HG03060 (cell line): ENCODE data around the gene MTHFD1L.
"Not testable (repeated sequence)": the region's sequence is repeated elsewhere in the genome, so short reads cannot be mapped to it uniquely, and the experiment has no call there.

ENCODE experiments used
- ATAC-seq: cut with Tn5 transposase; IDR thresholded peaks from one replicate; pipeline ENCODE4 v1.9.1; 2021; ENCODE audit warnings: low read depth, moderate number of reproducible peaks; ENCODE audit not compliant: unreplicated experiment

Gene MTHFD1L

DNA sequence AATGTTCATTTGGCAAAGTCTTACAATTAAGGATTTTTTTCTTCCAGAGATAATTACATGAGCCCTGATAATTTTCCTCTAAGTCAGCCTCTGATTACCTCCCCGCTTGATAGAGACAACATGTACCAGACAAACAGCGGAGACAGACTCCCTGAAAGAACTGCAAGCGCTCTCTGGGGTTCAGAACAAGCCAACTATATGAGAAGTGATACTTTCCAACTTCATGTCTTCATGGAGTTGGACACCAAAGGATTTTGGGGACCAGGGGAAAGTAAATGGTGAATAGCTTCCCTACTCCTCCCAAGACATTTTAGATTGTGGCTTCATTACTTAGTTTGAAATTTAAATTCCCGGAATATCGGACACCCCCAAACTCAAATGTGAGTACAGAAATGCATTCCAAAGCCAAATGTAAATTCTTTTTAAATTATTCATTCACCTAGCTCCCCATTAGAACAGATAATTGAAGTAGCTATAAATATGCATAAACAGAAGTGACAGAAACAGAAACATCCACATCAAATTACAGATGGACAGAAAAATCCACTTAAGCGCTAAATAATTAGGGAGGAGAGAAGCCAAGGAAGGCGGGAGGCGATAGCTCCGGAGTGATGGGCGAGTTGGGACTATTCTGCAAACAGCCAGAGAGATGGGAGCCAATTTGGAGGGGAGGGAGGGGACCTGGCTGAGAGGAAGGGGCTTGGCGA lies 244.5 kb downstream of the MTHFD1L start:
- no peak for ATAC-seq

- no peak for ATAC-seq
Observed at GRCh38 chr6:151110576-151110905, 245.0 kb downstream of the MTHFD1L start.

DNA sequence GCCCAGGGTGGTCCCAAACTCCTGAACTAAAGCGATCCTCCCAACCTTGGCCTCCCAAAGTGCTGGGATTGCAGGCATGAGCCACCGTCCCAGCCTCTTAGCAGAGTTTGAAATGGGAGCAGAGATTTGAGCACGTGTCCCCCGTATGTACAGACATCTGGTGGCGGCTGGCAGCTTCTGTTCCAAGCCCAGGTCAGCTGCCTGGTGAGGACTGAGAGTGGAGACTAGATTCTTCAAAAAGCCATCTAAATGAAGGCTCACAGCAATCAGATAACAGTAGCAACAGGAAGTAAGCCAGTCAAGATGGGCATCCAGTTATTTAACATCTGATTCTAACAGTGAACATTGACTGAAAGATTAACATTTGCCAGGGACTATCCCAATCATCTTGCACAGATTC lies 246.2 kb downstream of the MTHFD1L start:
- ATAC-seq: no peak

DNA sequence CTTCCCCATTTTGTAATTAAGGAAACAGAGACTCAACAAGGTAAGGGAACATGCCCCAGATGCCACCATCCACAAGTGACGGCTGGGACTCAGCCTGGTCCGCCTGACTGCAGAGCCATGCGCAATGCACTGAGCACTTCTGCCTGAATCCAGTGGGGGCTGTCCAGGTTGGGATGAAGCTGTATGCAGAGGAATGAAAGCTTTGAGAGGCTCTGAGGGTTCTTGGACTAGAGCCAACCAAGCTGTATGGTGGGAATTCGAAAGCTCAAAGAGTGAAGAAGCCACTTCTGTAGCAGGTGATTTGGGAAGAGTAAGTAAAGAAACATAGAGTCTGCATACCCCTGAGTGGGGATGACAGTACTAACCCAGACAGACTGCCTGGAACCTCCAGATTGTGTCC lies 246.6 kb downstream of the MTHFD1L start:
- ATAC-seq: no peak

DNA sequence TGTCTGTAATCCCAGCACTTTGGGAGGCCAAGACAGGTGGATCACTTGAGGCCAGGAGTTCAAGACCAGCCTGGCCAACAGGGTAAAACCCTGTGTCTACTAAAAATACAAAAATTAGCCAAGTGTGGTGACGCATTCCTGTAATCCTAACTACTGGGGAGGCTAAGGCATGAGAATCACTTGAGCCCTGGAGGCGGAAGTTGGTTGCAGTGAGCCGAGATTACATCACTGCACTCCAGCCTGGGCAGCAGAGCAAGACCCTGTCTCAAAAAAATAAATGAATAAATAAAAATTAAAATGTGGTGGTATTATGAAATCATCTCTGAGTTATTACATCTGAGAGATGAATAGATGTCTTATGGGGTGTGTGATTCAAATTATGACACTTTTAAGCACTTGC lies 247.4 kb downstream of the MTHFD1L start:
- ATAC-seq: not testable (repeated sequence)

DNA sequence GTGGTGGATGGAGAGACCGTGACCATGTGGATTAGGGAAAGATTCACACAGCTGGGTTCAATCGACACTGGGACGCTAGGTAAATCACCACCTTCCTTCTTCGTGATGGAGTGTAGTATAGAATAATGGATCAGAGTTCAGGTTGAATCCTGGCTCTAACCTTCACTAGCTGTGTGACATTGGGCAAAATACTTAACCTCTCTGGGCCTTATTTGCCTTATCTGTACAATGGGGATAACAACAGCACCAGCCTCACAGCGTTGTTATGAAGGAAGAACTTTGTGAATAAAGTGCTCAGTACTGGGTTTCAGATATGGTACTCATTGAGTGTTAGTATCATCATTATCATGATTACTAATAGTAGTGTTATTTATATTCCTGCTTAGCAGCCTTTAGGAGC lies 248.1 kb downstream of the MTHFD1L start:
- ATAC-seq: no peak

- no peak for ATAC-seq
Observed at GRCh38 chr6:151118461-151119123, 253.1 kb downstream of the MTHFD1L start.

GRCh38 chr6:151119823-151120524 lies 254.5 kb downstream of the MTHFD1L start:
- no peak for ATAC-seq

GRCh38 chr6:151121900-151122299 lies 256.4 kb downstream of the MTHFD1L start:
- no peak for ATAC-seq

DNA sequence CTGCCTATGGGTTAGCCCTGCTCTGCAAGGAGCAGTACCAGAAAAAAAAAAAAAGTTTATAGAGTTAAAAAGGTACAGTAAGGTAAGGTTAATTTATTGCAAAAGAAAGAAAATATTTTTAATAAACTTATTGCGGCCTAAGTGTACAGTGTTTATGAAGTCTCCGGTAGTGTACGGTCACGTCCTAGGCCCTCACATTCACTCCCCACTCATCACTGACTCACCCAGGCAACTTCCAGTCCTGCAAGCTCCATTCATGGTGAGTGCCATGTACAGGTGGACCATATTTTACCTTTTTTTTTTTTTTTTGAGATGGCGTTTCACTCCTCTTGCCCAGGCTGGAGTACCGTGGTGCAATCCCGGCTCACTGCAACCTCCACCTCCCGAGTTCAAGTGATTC lies 258.1 kb downstream of the MTHFD1L start:
- ATAC-seq: not testable (repeated sequence)

DNA sequence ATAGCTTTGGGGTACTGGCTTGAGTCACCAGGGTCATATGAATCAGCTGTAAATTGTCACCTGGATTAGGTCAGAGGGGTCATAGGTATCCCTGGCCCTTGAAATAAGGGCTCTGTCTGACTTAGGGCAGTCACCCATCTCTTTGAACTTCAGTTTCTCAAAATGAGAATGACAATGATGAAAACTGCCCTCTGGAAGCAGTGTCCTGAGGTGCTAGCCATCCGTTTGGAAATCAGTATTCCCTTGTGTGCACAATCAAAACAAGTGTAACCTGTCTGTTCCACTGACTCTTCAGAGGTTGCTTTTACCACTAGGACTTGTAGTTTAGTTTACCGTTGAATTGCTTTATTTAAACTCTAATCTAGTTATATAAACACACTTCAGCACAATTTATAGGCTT lies 259.7 kb downstream of the MTHFD1L start:
- ATAC-seq: not testable (repeated sequence)

DNA sequence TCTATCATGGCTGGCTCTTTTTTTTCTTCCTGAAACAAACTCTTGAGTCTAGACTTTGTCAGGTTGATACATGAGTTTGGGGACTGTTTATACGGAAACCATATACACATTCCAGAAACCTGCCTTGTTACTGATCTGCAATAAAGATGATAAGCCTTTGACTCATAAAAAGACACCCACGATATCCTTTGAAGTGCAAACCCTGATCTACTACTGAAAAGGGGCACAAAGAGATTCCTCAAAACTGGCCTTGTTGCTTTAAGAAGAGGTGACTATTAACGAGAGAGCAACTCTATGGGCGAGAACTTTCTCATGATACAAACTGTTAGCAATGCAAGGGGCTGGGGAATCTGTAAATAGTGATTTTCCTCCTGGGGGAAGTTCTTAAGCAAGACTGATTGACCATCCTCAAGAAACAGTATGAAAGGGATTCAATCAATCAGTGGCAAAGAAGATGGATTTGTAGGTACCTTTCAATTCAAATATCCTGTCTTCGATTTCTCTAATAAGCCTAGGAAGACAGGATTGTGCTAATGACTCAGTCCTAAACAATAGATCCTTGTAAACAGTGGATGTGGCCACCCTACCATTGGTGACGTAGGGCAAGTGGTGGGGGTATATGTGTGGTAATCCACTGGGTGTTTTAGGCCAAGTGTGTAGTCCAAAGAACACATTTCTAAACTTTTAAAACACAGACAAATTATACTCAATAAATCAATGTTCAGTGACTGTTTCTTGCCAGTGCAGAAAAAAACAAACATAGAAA lies 260.3 kb downstream of the MTHFD1L start:
- not testable (repeated sequence) for ATAC-seq

GRCh38 chr6:151126417-151126724 lies 260.9 kb downstream of the MTHFD1L start:
- not testable (repeated sequence) for ATAC-seq

DNA sequence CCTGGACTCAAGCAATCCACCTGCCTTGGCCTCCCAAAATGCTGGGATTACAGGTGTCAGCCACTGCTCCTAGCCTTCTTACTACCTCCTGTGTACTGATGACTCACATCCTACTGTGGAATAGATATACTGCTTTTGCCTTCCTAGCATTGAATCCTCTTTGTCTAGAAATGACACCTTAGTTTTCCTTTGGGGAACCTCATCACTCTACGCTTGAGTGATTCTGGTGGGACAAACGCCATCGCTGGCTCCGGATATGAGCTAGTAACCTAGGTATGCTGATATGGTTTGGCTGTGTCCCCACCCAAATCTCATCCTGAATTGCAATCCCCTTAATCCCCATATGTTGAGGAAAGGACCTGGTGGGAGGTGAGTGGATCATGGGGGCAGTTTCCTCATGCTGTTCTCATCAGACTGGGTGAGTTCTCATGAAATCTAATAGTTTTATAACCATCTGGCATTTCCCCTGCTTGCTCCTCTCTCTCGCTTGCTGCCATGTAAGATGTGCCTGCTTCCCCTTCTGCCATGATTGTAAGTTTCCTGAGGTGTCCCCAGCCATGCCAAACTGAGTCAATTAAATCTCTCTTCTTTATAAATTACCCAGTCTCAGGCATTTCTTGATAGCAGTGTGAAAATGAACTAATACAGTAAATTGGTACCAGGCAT lies 261.8 kb downstream of the MTHFD1L start:
- ATAC-seq: not testable (repeated sequence)

DNA sequence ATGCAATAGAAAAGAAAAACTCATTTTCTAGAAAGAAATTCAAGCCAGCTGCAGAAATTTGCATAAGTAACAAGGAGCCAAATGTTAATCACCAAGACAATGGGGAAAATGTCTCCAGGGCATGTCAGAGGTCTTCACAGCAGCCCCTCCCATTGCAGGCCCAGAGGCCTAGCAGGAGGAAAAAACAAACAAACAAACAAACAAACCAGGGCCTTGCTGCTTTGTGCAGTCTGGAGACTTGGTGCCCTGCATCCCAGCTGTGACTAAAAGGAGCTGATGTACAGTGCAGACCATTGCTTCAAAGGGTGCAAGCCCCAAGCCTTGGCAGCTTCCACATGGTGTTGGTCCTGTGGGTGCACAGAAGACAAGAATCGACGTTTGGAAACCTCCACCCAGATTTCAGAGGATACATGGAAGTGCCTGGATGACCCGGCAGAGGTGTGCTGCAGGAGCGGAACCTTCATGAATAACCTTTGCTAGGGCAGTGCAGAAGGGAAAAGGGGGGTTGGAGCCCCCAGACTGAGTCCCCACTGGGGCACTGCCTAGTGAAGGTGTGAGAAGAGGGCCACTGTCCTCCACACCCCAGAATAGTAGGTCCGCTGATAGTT lies 263.4 kb downstream of the MTHFD1L start:
- ATAC-seq: no peak

GRCh38 chr6:151130329-151130728 lies 264.8 kb downstream of the MTHFD1L start:
- no peak for ATAC-seq

DNA sequence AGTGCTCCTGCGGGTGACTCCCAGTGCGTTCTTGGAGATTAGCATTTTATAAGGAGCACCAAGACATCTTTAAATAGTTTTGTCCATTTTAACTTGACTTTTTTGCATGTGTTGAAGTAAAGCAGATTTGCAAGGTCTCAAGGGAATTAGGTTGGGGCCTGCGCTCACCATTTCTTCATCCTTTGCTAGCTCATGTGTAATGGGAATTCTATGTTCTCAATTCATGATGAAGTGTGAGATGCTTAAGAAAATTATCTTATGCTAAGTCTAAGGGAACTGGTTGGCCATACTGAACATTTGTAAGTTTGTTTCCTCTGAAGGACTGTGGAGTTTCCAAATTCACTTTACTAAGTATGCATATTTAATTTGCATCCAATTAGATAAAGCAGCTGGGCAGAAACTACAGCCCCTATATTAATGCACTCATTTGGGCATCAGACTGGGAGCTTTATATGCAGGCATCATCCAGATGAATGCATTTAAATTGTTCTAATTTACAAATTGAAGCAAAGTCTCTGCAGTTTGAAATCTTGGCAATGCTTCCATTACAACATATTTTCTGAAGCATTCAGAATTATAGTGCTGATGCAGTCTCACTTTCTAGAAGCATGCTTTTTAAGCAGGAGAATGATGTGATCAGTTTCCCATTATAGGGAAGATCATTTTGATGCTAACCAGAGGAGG lies 266.0 kb downstream of the MTHFD1L start:
- no peak for ATAC-seq

GRCh38 chr6:151136141-151136755 lies 270.7 kb downstream of the MTHFD1L start:
- ATAC-seq: no peak

DNA sequence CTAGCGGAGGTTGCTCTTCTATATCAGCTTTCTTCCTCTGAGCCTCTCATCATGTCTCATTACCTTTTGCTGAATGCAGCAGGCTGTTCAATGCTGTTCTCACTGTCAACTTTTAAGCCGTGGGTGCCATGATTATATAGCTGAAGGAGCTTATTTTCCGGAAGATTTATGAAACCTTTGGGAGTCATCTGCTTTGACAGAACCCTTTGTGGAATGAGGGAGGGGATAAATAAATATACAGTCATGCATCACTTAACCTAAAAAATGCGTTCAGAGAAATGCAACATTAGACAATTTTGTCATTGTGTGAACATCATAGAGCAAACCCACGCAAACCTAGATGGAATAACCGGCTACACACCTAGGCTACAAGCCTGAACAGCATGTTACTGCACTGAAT lies 272.0 kb downstream of the MTHFD1L start:
- no peak for ATAC-seq
